Gastroesophageal sphincter (tissue), 3 donors: ENCODE measurements around the gene PUM1.

ENCODE experiments used
- POLR2A ChIP-seq, 2 donors: fragments of 450-650 bp; IDR thresholded peaks; one replicate each; pipeline ENCODE4 v1.6.1; 2017; ENCODE audit warnings: antibody characterized with exemption in 2 of 2, mild to moderate bottlenecking in 2 of 2, moderate library complexity in 1 of 2
- TF ChIP-seq, protein P1 (sequence below), 4 experiments: fragments of 200-600 bp in 2 of 4; fragments of 450-650 bp in 2 of 4; sonication (generic) in 1 of 4; IDR thresholded peaks; one replicate each; pipeline ENCODE4 v1.5.1; 2017 to 2019; ENCODE audit warnings: antibody characterized with exemption in 4 of 4, mild to moderate bottlenecking in 2 of 4, moderate library complexity in 2 of 4

DNA sequence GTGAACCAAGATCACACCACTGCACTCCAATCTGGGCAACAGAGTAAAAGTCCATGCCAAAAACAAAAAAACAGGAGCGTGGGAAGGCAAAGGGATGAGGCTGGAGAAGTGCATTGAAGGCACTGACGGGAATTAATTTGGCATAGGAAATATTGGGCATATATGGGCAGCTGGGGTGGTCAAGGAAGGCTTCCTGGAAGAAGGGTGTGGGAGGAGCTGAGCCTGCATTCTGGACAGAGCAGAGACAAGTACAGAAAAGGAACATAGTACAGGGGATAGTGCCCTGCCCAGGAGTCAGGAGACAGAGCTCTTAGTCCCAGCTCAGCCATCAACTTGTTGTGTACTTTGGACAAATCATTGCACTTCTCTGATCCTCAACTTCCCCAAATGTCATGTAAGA is 168.6 kb downstream of the PUM1 start:
- TF ChIP-seq, protein P1, sequence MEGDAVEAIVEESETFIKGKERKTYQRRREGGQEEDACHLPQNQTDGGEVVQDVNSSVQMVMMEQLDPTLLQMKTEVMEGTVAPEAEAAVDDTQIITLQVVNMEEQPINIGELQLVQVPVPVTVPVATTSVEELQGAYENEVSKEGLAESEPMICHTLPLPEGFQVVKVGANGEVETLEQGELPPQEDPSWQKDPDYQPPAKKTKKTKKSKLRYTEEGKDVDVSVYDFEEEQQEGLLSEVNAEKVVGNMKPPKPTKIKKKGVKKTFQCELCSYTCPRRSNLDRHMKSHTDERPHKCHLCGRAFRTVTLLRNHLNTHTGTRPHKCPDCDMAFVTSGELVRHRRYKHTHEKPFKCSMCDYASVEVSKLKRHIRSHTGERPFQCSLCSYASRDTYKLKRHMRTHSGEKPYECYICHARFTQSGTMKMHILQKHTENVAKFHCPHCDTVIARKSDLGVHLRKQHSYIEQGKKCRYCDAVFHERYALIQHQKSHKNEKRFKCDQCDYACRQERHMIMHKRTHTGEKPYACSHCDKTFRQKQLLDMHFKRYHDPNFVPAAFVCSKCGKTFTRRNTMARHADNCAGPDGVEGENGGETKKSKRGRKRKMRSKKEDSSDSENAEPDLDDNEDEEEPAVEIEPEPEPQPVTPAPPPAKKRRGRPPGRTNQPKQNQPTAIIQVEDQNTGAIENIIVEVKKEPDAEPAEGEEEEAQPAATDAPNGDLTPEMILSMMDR (IDR thresholded peaks at IDR 0.05): no peak
- no peak for TF ChIP-seq POLR2A (IDR thresholded peaks at IDR 0.05)
